H1 (cell line): ENCODE data around the gene STAMBPL1. TPM values are rescaled to one million over a fixed set of nuclear protein-coding genes. Genes with fewer than 3 reads are reported as not detected.

Experiments used
- CTCF ChIA-PET: fragments of 300-600 bp; sonication (Branson Sonifier 250); formaldehyde crosslinking; loops from one replicate; lab custom pipeline; 2021; ENCODE audit not compliant: partially characterized antibody; lab: Charles Lee
- POLR2A ChIA-PET: fragments of 300-600 bp; sonication (Branson Sonifier 250); formaldehyde crosslinking; loops from one replicate; lab custom pipeline; 2021; ENCODE audit warnings: inconsistent platforms; ENCODE audit not compliant: partially characterized antibody; lab: Charles Lee
- DNase-seq, 2 experiments: peaks; one replicate each; pipeline versions ENCODE4 v3.0.0 to v3.0.0-alpha.2; 2010 to 2022; ENCODE audit warnings: low spot score in 2 of 2, low read depth in 1 of 2, mixed read lengths in 1 of 2
- FAIRE-seq: peaks from 2 replicates; lab custom pipeline; 2011; peaks lifted over from hg19 to GRCh38; lab: Jason Lieb, UNC
- H2AFZ ChIP-seq: 2 replicates; pipeline ENCODE4 v1.8.1; 2012; ENCODE audit warnings: low read length, inconsistent platforms
- H2AK5ac ChIP-seq: 2 replicates; pipeline ENCODE4 v1.6.1; 2013; ENCODE audit warnings: low read depth, low read length
- H2BK120ac ChIP-seq: replicated peaks from 2 replicates; pipeline ENCODE3; 2013; ENCODE audit warnings: low read depth, low read length, inconsistent platforms
- H2BK12ac ChIP-seq: 2 replicates; pipeline ENCODE4 v1.6.1; 2013; ENCODE audit warnings: low read depth, low read length
- H2BK15ac ChIP-seq: 2 replicates; pipeline ENCODE4 v1.6.1; 2013; ENCODE audit warnings: low read length
- H2BK20ac ChIP-seq: 2 replicates; pipeline ENCODE4 v1.6.1; 2013; ENCODE audit warnings: low read length
- H2BK5ac ChIP-seq: 2 replicates; pipeline ENCODE4 v1.6.1; 2013; ENCODE audit warnings: low read depth, low read length
- H3K14ac ChIP-seq: 2 replicates; pipeline ENCODE4 v1.6.1; 2013; ENCODE audit warnings: inconsistent platforms; ENCODE audit not compliant: insufficient read length
- H3K18ac ChIP-seq: 2 replicates; pipeline ENCODE4 v1.6.1; 2013; ENCODE audit warnings: low read length; ENCODE audit errors: extremely low read depth
- H3K23ac ChIP-seq: 2 replicates; pipeline ENCODE4 v1.6.1; 2013; ENCODE audit warnings: inconsistent platforms; ENCODE audit not compliant: insufficient read length
- H3K23me2 ChIP-seq: 2 replicates; pipeline ENCODE4 v1.6.1; 2013; ENCODE audit warnings: low read depth, low read length
- H3K27ac ChIP-seq: 2 replicates; pipeline ENCODE4 v1.6.1; 2011; ENCODE audit warnings: low read depth, low read length, inconsistent platforms
- H3K27me3 ChIP-seq, 4 experiments: replicated peaks in 1 of 4; 1 replicate in 1 of 4; 2 replicates in 3 of 4; pipeline versions ENCODE4 v1.6.1 to v1.8.1; 2011 to 2013; ENCODE audit warnings: low read length in 3 of 4, mild to moderate bottlenecking in 3 of 4, inconsistent platforms in 2 of 4, mixed read lengths in 2 of 4, moderate library complexity in 1 of 4; ENCODE audit not compliant: control insufficient read depth in 3 of 4, insufficient read depth in 3 of 4; ENCODE audit errors: extremely low read depth in 1 of 4
- H3K36me3 ChIP-seq, 4 experiments: 2 replicates each; pipeline versions ENCODE4 v1.6.1 to v1.8.1; 2011 to 2013; ENCODE audit warnings: mild to moderate bottlenecking in 4 of 4, low read length in 3 of 4, moderate library complexity in 2 of 4, control low read depth in 1 of 4, inconsistent platforms in 1 of 4; ENCODE audit not compliant: insufficient read depth in 4 of 4, control insufficient read depth in 2 of 4
- H3K4ac ChIP-seq: replicated peaks from 2 replicates; pipeline ENCODE3; 2013; ENCODE audit warnings: low read length, low read depth, mixed read lengths, inconsistent platforms; ENCODE audit not compliant: insufficient read length
- H3K4me1 ChIP-seq, 4 experiments: replicated peaks in 1 of 4; 1 replicate in 1 of 4; 2 replicates in 3 of 4; pipeline versions ENCODE4 v1.6.1 to v1.8.1; 2011 to 2013; ENCODE audit warnings: low read length in 3 of 4, inconsistent platforms in 2 of 4, mixed read lengths in 1 of 4; ENCODE audit not compliant: insufficient read depth in 4 of 4, control insufficient read depth in 3 of 4
- H3K4me2 ChIP-seq, 2 experiments: 2 replicates each; pipeline versions ENCODE4 v1.6.1 to v1.8.1; 2011 to 2013; ENCODE audit warnings: low read depth in 2 of 2, low read length in 2 of 2, control low read depth in 1 of 2, inconsistent platforms in 1 of 2, mild to moderate bottlenecking in 1 of 2; ENCODE audit not compliant: insufficient read depth in 1 of 2
- H3K4me3 ChIP-seq, 4 experiments: fragments of 200-600, 300-600 bp in 1 of 4; sonication (generic), shearing (Covaris generic), sonication (Bioruptor Twin) in 1 of 4; 2 replicates each; pipeline versions ENCODE4 v1.5.1 to v1.8.1; 2011 to 2016; ENCODE audit warnings: low read length in 4 of 4, low read depth in 3 of 4, control low read depth in 2 of 4, inconsistent platforms in 2 of 4, mild to moderate bottlenecking in 2 of 4, mixed read lengths in 1 of 4, moderate library complexity in 1 of 4; ENCODE audit not compliant: insufficient read depth in 2 of 4; ENCODE audit errors: extremely low read depth in 1 of 4
- H3K56ac ChIP-seq: replicated peaks from 2 replicates; pipeline ENCODE3; 2013; ENCODE audit warnings: low read depth, mild to moderate bottlenecking, mixed read lengths, low read length, inconsistent platforms; ENCODE audit not compliant: insufficient read length
- H3K79me1 ChIP-seq: 2 replicates; pipeline ENCODE4 v1.6.1; 2013; ENCODE audit warnings: low read depth, low read length, control low read depth
- H3K79me2 ChIP-seq, 2 experiments: 2 replicates each; pipeline versions ENCODE4 v1.6.1 to v1.8.1; 2012 to 2013; ENCODE audit warnings: low read length in 2 of 2, mild to moderate bottlenecking in 2 of 2, inconsistent platforms in 1 of 2; ENCODE audit not compliant: insufficient read depth in 2 of 2, control insufficient read depth in 1 of 2
- H3K9ac ChIP-seq, 4 experiments: replicated peaks in 1 of 4; 1 replicate in 1 of 4; 2 replicates in 3 of 4; pipeline versions ENCODE4 v1.6.1 to v1.8.1; 2011 to 2013; ENCODE audit warnings: low read depth in 3 of 4, low read length in 3 of 4, control low read depth in 2 of 4, mild to moderate bottlenecking in 2 of 4, moderate library complexity in 2 of 4, inconsistent platforms in 1 of 4; ENCODE audit errors: extremely low read depth in 1 of 4
- H3K9me3 ChIP-seq, 2 experiments: 2 replicates each; pipeline versions ENCODE4 v1.6.1 to v1.8.1; 2012 to 2013; ENCODE audit warnings: mild to moderate bottlenecking in 2 of 2, moderate library complexity in 2 of 2, control low read depth in 1 of 2, inconsistent platforms in 1 of 2, low read depth in 1 of 2, low read length in 1 of 2, mixed read lengths in 1 of 2; ENCODE audit not compliant: insufficient read depth in 2 of 2
- H4K20me1 ChIP-seq, 2 experiments: replicated peaks in 1 of 2; 2 replicates each; pipeline versions ENCODE3 to v1.8.1; 2011 to 2013; ENCODE audit warnings: inconsistent platforms in 2 of 2, low read length in 2 of 2, mild to moderate bottlenecking in 1 of 2; ENCODE audit not compliant: insufficient read depth in 2 of 2, control insufficient read depth in 1 of 2
- H4K5ac ChIP-seq: 2 replicates; pipeline ENCODE4 v1.6.1; 2013; ENCODE audit warnings: low read length, low read depth, mixed read lengths, inconsistent platforms; ENCODE audit not compliant: insufficient read length
- H4K8ac ChIP-seq: 2 replicates; pipeline ENCODE4 v1.8.0; 2013; ENCODE audit warnings: mild to moderate bottlenecking, moderate library complexity, low read length, inconsistent platforms; ENCODE audit not compliant: insufficient read depth; ENCODE audit errors: extremely low read depth
- H4K91ac ChIP-seq: replicated peaks from 2 replicates; pipeline ENCODE3; 2013; ENCODE audit warnings: low read length, mixed read lengths, inconsistent platforms; ENCODE audit not compliant: insufficient read length
- EGR1 ChIP-seq: IDR thresholded peaks from 2 replicates; pipeline ENCODE4 v1.6.1; 2011; ENCODE audit warnings: low read depth, low read length, borderline replicate concordance
- POU5F1 ChIP-seq: IDR thresholded peaks from 2 replicates; pipeline ENCODE4 v1.6.1; 2011; ENCODE audit warnings: low read depth, mild to moderate bottlenecking, low read length, moderate library complexity
- SP2 ChIP-seq: IDR thresholded peaks from 2 replicates; pipeline ENCODE4 v1.6.1; 2012; ENCODE audit warnings: mild to moderate bottlenecking, low read length, inconsistent platforms
- TAF1 ChIP-seq: IDR thresholded peaks from 2 replicates; pipeline ENCODE4 v1.6.1; 2011; ENCODE audit warnings: mild to moderate bottlenecking, low read depth, low read length
- WGBS, 2 experiments: shearing (Covaris generic) in 1 of 2; methylation state at CpG; one replicate each; pipeline versions ENCODE4 v1.1.6 to v1.1.7; 2013 to 2015; ENCODE audit warnings: low lambda C conversion rate in 2 of 2, mixed read lengths in 2 of 2, inconsistent platforms in 1 of 2, low coverage in 1 of 2, missing lambda C conversion rate in 1 of 2; ENCODE audit not compliant: insufficient replicate concordance in 2 of 2, insufficient coverage in 1 of 2, insufficient read length in 1 of 2; ENCODE audit errors: extremely low coverage in 1 of 2, missing lambda C conversion rate in 1 of 2; 5-methylcytosine and 5-hydroxymethylcytosine counted together
- polyA plus RNA-seq, 7 experiments: library from polyadenylated mRNA; depleted of rRNA in 3 of 7; stranded (reverse) in 5 of 7; unstranded in 2 of 7; fragments of >200 nt in 5 of 7; fragments of 200-250 nt in 2 of 7; gene quantifications; 1 replicate in 5 of 7; 2 replicates in 1 of 7; 4 replicates in 1 of 7; pipeline versions ENCODE4 v1.2.1 to v1.2.3, GENCODE V29; 2011 to 2013; ENCODE audit warnings: missing spikeins in 2 of 7, mixed read lengths in 2 of 7
- total RNA-seq: library from RNA; stranded (reverse); fragmentation: NEBNext Ultra II Directional; extraction: Animal tissue kit (Norgen Biotek cat#: 25700); gene quantifications from 2 replicates; pipeline ENCODE4 v1.2.1, GENCODE V29; 2021

The STAMBPL1 gene
- total and polyA plus RNA-seq, 2 of the 8 experiments (the other 6 are each of a cell fraction or from before 2014, with no cell fraction given): 5.5 TPM

- WGBS, 2 experiments: 89% methylated on average over 2 of the region's 2 CpGs; no CpG with 5 or more reads in 1 of the 2 experiments
- CTCF ChIA-PET: interaction anchor here (0.7 to 2.7 kb wide), 5 partner anchors 17 to 242 kb away, joined by 4 to 10 read pairs (median 5); no protein-coding TSS in a partner anchor
- TF ChIP-seq EGR1: no peak
- no peak for TF ChIP-seq TAF1
- TF ChIP-seq POU5F1: no peak
- TF ChIP-seq SP2: no peak
Observed at GRCh38 chr10:88915781-88916180, 35.7 kb downstream of the STAMBPL1 start.

More at GRCh38 chr10:88915781-88916180, 35.7 kb downstream of the STAMBPL1 start:
- no peaks in the 10 kb centered on the region for H3K36me3 ChIP-seq
- H3K27ac ChIP-seq: no peak overlapping the region
- H2BK12ac ChIP-seq: no peak overlapping the region
- H3K18ac ChIP-seq: no peak overlapping the region
- H4K20me1 ChIP-seq: no peaks in the 10 kb centered on the region
- no peak overlapping the region for H2BK20ac ChIP-seq
- FAIRE-seq (no peak), DNase-seq (no peak)
- POLR2A ChIA-PET: no interaction called here
- H3K4me2 ChIP-seq: no peak overlapping the region
- no peak overlapping the region for H2AK5ac ChIP-seq
- no peaks in the 10 kb centered on the region for H3K23me2 ChIP-seq
- no peak overlapping the region for H2AFZ ChIP-seq
- H4K8ac ChIP-seq: no peak overlapping the region
- no peak overlapping the region for H4K5ac ChIP-seq
- H3K14ac ChIP-seq: no peak overlapping the region
- no peak overlapping the region for H2BK120ac ChIP-seq
- H2BK5ac ChIP-seq: no peak overlapping the region
- H3K4me1 ChIP-seq: no peaks in the 10 kb centered on the region
- no peak overlapping the region for H4K91ac ChIP-seq
- no peaks in the 10 kb centered on the region for H3K9me3 ChIP-seq
- no peaks in the 10 kb centered on the region for H3K27me3 ChIP-seq
- H3K56ac ChIP-seq: no peak overlapping the region
- no peak overlapping the region for H3K23ac ChIP-seq
- no peaks in the 10 kb centered on the region for H3K79me2 ChIP-seq
- H3K9ac ChIP-seq: no peak overlapping the region
- H3K4ac ChIP-seq: no peak overlapping the region
- H3K4me3 ChIP-seq: no peak overlapping the region
- no peak overlapping the region for H2BK15ac ChIP-seq
- no peaks in the 10 kb centered on the region for H3K79me1 ChIP-seq
